ENCODE results near the gene RGS21.

- TF ChIP-seq CTCF (IDR thresholded peaks at IDR 0.05) (no peak), POLR2A (IDR thresholded peaks at IDR 0.05; ENCODE audit: low read depth) (no peak), POLR2AphosphoS5 (IDR thresholded peaks at IDR 0.05) (no peak), EP300 (IDR thresholded peaks at IDR 0.05) (no peak)
These were observed 85.0 kb downstream of the RGS21 start for GRCh38 chr1:192401825-192402224.
